Measurements from ENCODE around the gene PARP2.

The PARP2 gene, protein sequence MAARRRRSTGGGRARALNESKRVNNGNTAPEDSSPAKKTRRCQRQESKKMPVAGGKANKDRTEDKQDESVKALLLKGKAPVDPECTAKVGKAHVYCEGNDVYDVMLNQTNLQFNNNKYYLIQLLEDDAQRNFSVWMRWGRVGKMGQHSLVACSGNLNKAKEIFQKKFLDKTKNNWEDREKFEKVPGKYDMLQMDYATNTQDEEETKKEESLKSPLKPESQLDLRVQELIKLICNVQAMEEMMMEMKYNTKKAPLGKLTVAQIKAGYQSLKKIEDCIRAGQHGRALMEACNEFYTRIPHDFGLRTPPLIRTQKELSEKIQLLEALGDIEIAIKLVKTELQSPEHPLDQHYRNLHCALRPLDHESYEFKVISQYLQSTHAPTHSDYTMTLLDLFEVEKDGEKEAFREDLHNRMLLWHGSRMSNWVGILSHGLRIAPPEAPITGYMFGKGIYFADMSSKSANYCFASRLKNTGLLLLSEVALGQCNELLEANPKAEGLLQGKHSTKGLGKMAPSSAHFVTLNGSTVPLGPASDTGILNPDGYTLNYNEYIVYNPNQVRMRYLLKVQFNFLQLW

DNA sequence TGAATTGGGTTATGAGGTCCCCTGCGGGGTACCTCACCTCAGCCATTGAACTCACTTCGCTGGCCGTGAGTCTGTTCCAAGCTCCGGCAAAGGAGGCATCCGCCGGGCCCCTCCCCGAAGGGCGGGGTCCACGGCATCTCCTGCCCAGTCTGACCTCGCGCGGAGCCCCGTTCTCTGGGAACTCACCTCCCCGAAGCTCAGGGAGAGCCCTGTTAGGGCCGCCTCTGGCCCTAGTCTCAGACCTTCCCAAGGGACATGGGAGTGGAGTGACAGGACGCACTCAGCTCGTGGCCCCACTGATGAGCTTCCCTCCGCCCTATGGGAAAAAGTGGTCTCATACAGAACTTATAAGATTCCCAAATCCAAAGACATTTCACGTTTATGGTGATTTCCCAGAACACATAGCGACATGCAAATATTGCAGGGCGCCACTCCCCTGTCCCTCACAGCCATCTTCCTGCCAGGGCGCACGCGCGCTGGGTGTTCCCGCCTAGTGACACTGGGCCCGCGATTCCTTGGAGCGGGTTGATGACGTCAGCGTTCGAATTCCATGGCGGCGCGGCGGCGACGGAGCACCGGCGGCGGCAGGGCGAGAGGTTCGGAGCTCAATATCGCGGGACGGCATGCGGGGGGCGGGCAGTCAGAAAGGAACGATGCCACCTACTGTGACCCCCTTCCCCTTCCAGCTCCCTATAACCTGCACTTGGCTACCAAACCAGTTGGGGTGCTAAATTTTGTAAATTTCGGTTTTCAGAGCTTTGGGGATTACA lies at the start of gene PARP2:
PARP2 (plus strand) TSS at position 544 of the 770 bp plus-strand sequence; CDS start at position 551, 7 bp downstream.
- in situ Hi-C loops (cut with MboI; ENCODE audit: low sequenced_read_pairs, unreplicated experiment) = loop anchor here (25.0 kb wide), 1 partner anchor 519 kb away; no protein-coding TSS in a partner anchor
- TF ChIP-seq, protein P1, sequence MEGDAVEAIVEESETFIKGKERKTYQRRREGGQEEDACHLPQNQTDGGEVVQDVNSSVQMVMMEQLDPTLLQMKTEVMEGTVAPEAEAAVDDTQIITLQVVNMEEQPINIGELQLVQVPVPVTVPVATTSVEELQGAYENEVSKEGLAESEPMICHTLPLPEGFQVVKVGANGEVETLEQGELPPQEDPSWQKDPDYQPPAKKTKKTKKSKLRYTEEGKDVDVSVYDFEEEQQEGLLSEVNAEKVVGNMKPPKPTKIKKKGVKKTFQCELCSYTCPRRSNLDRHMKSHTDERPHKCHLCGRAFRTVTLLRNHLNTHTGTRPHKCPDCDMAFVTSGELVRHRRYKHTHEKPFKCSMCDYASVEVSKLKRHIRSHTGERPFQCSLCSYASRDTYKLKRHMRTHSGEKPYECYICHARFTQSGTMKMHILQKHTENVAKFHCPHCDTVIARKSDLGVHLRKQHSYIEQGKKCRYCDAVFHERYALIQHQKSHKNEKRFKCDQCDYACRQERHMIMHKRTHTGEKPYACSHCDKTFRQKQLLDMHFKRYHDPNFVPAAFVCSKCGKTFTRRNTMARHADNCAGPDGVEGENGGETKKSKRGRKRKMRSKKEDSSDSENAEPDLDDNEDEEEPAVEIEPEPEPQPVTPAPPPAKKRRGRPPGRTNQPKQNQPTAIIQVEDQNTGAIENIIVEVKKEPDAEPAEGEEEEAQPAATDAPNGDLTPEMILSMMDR (IDR thresholded peaks at IDR 0.05; ENCODE audit: borderline replicate concordance, control extremely low read depth, extremely low read depth, insufficient read depth, missing control alignments) = no peak
- DNase-seq (ENCODE audit: low spot score) = peak; percentile 94

DNA sequence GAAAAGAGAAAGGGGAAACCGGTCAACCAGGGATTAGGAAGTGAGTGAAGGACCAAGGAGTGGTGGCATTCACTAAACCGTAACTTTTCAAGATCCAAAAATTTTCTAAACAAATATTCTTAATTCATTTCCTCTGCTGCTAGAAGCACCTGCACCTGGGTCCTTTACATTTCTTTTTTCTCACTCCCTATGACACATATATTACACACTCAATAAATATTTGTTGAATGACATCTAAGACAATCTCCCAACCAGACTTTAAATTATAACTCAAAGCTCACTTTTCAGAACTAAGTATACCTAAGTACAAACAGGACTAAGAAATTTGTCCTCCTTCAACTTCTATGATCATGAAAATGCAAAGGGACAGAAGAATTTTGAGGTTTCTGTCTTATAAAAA lies 48.8 kb upstream of the PARP2 start:
- no peak for DNase-seq (ENCODE audit: low spot score)
- TF ChIP-seq, protein P1 (IDR thresholded peaks at IDR 0.05; ENCODE audit: borderline replicate concordance, control extremely low read depth, extremely low read depth, insufficient read depth, missing control alignments) = no peak
- in situ Hi-C loops (cut with MboI; ENCODE audit: low sequenced_read_pairs, unreplicated experiment) = no loop called here

DNA sequence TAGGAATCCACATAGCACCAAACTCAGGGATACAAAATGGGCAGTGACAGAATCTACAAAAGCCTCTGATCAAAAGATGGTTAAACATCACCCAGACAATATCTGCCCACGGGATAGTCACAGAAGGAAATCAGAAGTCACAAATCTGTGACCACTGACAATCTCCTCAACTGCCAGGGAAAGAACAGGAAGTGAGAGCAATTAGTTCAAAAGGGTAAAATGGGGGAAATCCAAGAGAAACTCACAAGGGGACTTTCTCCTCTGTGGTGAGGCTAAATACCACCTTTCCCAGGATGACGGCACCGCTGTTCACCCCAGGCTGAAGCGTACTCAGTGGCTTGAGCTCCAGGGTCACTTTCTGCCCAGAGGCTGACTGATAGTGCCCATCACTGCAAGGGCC lies 48.4 kb upstream of the PARP2 start:
- TF ChIP-seq, protein P1 (IDR thresholded peaks at IDR 0.05; ENCODE audit: borderline replicate concordance, control extremely low read depth, extremely low read depth, insufficient read depth, missing control alignments) = no peak
- in situ Hi-C loops (cut with MboI; ENCODE audit: low sequenced_read_pairs, unreplicated experiment) = no loop called here
- DNase-seq (ENCODE audit: low spot score) = peak; percentile 30

DNA sequence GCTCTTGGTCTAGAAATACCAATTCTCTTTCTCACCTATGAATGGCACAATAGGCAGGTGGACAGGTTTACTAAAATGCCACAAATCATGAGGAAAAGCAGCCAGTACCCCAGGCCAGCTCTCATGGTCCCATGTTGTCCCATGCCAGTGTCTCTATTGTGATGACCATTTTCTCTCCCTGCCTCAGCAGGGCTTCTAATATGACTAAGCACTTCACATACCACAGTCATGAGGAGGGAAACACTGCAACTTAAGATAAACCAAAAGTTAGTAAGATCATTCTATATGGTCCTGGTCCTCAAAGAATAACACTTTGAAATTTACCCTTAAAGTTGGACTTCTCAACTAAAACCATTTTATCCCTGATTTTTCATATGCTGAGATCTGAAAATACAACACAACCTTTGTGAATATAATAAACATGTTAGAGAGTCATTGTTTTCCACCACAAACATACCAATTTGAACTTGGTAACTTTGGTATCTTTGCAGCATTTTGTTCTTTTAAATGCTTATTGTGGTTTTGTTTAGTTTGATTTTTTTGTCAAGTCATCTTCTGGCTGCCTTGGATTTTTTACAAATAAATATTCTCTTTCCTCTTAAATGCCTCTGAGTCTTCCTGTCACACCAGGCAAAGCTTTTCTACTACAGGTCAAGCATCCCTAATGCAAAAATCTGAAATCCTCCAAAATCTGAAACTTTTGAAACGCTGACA lies 41.2 kb upstream of the PARP2 start:
- in situ Hi-C loops (cut with MboI; ENCODE audit: low sequenced_read_pairs, unreplicated experiment) = no loop called here
- no peak for DNase-seq (ENCODE audit: low spot score)
- TF ChIP-seq, protein P1 (IDR thresholded peaks at IDR 0.05; ENCODE audit: borderline replicate concordance, control extremely low read depth, extremely low read depth, insufficient read depth, missing control alignments) = no peak

DNA sequence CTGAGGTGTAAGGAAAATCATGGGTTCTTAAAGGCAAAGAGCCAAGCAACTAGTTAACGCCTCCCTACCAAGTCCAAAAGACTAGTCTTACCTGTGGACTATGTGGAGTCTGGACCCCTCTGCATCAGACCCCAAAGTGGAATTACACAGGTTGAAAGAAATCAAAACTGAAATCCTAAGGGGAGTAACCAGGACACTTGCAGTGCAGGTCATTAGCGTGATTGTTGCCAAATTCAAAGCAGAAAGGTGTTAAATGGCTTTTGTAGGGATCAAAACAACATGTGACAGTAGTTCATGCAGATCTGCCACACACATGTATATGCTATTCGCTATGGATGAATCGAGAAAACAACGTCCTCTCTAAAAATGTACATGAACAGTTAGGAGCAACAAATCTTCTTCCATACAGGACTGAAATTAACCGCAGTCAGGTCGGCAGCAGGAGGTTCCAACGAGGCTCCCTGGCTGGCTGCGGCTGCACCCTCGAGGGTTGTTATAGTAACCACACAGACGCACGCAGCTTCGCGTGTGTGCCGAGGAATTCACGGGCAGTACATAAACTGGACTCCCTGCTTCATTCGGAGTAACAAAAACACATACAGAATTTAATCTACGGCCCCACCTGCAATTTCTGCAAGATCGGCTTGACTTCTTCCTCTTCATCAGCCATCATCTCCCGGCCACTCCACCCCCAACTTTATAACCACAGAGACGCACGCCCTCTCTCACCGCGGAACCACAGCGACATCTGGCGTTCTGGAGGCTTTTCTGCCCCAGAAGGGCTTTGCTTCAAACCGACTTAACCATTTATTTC lies 38.0 kb upstream of the PARP2 start, which contains the start of gene TTC5:
TTC5 (minus strand) TSS at position 687 of the 814 bp plus-strand sequence; CDS start at position 673, 14 bp downstream.
- DNase-seq (ENCODE audit: low spot score) = peak; percentile 86
- in situ Hi-C loops (cut with MboI; ENCODE audit: low sequenced_read_pairs, unreplicated experiment) = no loop called here
- TF ChIP-seq, protein P1 (IDR thresholded peaks at IDR 0.05; ENCODE audit: borderline replicate concordance, control extremely low read depth, extremely low read depth, insufficient read depth, missing control alignments) = peak; percentile 94
